Renal cortical epithelial cell (primary cell): ENCODE data around the gene TBC1D3C. TPM values are rescaled to one million over a fixed set of nuclear protein-coding genes. Genes with fewer than 3 reads are reported as not detected.
"Not testable (repeated sequence)": the region's sequence is repeated elsewhere in the genome, so short reads cannot be mapped to it uniquely, and the experiment has no call there.

Experiments used
- DNase-seq: peaks from one replicate; pipeline ENCODE4 v3.0.0-alpha.2; 2011; ENCODE audit warnings: low read depth
- total RNA-seq: library from RNA; depleted of rRNA; stranded (reverse); fragments of >200 nt; gene quantifications from 2 replicates; pipeline ENCODE4 v1.2.3, GENCODE V29; 2014

The TBC1D3C gene
- total RNA-seq, result not detected in 2 replicates

DNA sequence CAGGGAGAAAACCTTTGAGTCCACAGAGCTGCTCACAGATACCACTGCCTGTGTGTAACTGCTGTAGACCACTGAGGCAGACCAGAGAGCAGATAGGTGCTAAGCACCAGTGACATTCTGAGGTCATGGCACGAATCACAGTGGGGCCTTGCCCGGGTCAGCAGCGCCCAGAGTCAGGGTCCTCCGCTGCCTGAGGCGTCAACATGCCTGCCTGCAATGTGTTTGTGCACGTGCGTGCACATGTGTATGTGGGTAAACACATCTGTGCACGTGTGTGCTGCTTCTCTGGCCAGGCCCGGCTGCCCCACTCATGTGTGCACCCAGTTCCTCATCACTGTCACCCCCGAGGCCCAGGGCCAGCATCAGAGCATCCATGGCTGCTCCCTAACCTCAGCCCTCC lies at the start of gene TBC1D3C:
TSS of gene TBC1D3C (minus strand) at position 101 of the 400 bp plus-strand sequence. CDS start 1,568 bp downstream, outside the sequence.
- not testable (repeated sequence) for DNase-seq

DNA sequence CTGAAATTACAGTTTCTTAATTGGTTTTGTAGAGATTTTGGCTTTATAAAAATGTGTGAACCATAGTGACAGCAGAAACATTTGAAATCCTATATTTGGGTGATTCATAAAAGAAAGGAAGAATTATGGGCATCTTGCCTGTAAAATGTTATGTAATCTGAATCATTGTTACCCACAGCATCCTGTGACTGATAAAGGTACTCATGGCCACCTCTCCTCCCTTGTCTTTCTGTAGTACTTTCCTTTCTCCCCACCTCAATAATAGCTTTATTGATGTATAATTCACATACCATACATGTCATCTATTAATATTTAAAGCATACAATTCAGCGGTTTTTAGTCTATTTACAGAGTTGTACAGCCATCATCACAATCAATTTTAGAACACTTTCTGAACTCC lies 30.8 kb upstream of the TBC1D3C start:
- DNase-seq, result not testable (repeated sequence)

DNA sequence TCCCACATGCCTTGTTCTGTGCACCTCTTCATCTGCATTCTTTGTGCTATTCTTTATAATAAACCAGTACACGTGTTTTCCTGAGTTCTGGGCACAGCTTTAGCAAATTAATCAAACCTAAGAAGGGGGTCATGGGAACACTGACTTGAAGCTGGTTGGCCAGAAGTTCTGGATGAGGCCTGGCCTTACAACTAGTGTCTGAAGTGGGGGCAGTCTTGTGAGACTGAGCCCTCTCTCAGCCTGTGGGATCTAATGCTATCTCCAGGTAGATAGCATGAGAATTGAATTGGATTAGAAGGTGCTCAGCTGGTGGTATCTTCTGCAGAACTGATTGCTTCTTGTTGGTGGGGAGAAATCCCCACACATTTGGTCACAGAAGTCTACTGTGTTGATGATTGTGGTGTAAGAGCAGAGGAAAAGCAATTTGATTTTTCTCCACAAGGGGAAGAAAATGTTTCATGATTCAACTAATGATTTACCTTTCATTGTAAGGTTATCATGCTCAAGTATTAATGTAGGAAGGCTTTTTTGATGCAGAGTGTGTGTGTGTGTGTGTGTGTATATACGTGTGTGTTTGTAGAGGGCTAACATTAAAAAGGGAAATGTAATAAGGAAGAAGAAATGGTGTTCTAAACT lies 25.7 kb upstream of the TBC1D3C start:
- DNase-seq, result not testable (repeated sequence)

DNA sequence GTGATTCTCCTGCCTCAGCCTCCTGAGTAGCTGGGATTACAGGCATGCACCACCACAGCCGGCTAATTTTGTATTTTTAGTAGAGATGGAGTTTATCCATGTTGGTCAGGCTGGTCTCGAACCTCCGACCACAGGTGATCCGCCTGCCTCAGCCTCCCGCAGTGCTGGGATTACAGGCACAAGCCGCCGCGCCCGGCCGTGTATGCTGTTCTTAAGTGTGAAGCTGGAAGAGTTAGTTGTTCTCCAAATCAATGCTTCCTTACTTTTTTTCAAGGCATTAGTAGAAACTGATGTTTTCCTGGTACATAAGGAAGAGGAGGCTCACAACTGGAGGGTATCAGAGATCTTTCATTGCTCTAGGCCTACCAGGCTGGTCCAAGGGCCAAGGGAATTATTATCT lies 19.7 kb upstream of the TBC1D3C start:
- not testable (repeated sequence) for DNase-seq

DNA sequence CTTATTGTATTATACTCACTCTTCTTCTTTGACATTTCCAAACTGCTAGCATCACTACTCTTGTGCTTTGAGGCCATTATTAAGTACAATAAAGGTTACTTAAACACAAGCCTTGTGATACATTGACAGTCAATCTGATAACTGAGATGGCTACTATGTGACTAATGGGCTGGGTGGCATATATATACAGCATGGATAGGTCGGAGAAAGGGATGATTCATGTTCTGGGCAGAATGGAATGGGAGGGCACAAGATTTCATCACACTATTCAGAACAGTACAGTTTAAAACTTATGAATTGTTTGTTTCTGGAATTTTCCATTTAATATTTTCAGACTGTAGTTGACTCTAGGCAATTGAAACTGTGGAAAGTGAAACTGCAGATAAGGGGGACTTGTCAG lies 18.9 kb upstream of the TBC1D3C start:
- not testable (repeated sequence) for DNase-seq

Other genes starting within 250 kb of the TBC1D3C start
- not detected in 2 replicates for gene TBC1D3K, start 144.2 kb downstream of the TBC1D3C start, total RNA-seq
- gene TBC1D3L, start 79.6 kb downstream of the TBC1D3C start, total RNA-seq, result 1.4 and 6.3 TPM in 2 replicates
- 2.6 TPM in 1 of 2 replicates, not detected in the other for gene TBC1D3D, start 64.7 kb downstream of the TBC1D3C start, total RNA-seq
- not detected in 2 replicates for gene TBC1D3E, start 59.3 kb upstream of the TBC1D3C start, total RNA-seq
- gene TBC1D3, start 123.9 kb upstream of the TBC1D3C start, total RNA-seq, result not detected in 2 replicates
- gene MRPL45, start 228.5 kb upstream of the TBC1D3C start, total RNA-seq, result 34.0 and 39.4 TPM in 2 replicates